Measurements from ENCODE around the gene FAF1.
A peak's percentile ranks its signal among the peaks of the same experiment; 100 is the strongest.
"Not testable (repeated sequence)": the region's sequence is repeated elsewhere in the genome, so short reads cannot be mapped to it uniquely, and the experiment has no call there.

FAF1 gene

GRCh38 chr1:50959303-50959912, 659 bp downstream of the FAF1 start:
- peak; percentile 28 for DNase-seq

- no peak for DNase-seq
Observed at GRCh38 chr1:50955116-50955515, 5.0 kb downstream of the FAF1 start.

- not testable (repeated sequence) for DNase-seq
Observed at GRCh38 chr1:50952566-50952965, 7.5 kb downstream of the FAF1 start.

- no peak for DNase-seq
Observed at GRCh38 chr1:50950396-50950795, 9.7 kb downstream of the FAF1 start.

- DNase-seq: no peak
Observed at GRCh38 chr1:50949286-50949982, 10.6 kb downstream of the FAF1 start.

- DNase-seq: no peak
Observed at GRCh38 chr1:50942334-50942733, 17.7 kb downstream of the FAF1 start.

GRCh38 chr1:50940291-50940690, 19.8 kb downstream of the FAF1 start:
- DNase-seq: no peak

- DNase-seq: no peak
Observed at GRCh38 chr1:50936321-50936720, 23.7 kb downstream of the FAF1 start.

GRCh38 chr1:50935276-50935675, 24.8 kb downstream of the FAF1 start:
- DNase-seq: not testable (repeated sequence)

GRCh38 chr1:50934838-50935237, 25.2 kb downstream of the FAF1 start:
- DNase-seq: no peak

- not testable (repeated sequence) for DNase-seq
Observed at GRCh38 chr1:50933770-50934169, 26.3 kb downstream of the FAF1 start.

- DNase-seq: not testable (repeated sequence)
Observed at GRCh38 chr1:50932043-50932442, 28.0 kb downstream of the FAF1 start.

GRCh38 chr1:50930965-50931737, 28.9 kb downstream of the FAF1 start:
- DNase-seq: no peak

GRCh38 chr1:50930193-50930592, 29.9 kb downstream of the FAF1 start:
- DNase-seq: no peak

GRCh38 chr1:50929376-50929958, 30.6 kb downstream of the FAF1 start:
- DNase-seq: peak; percentile 28

GRCh38 chr1:50923564-50923963, 36.5 kb downstream of the FAF1 start:
- no peak for DNase-seq

- DNase-seq: no peak
Observed at GRCh38 chr1:50921029-50921428, 39.0 kb downstream of the FAF1 start.

GRCh38 chr1:50920409-50920808, 39.7 kb downstream of the FAF1 start:
- no peak for DNase-seq

GRCh38 chr1:50917138-50918137, 42.6 kb downstream of the FAF1 start:
- no peak for DNase-seq

- no peak for DNase-seq
Observed at GRCh38 chr1:50915621-50916020, 44.4 kb downstream of the FAF1 start.

GRCh38 chr1:50913954-50914353, 46.1 kb downstream of the FAF1 start:
- no peak for DNase-seq

GRCh38 chr1:50910356-50910755, 49.7 kb downstream of the FAF1 start:
- not testable (repeated sequence) for DNase-seq

All from fibroblast of skin of abdomen (primary cell).